Measurements from ENCODE around the gene SSRP1.

DNA sequence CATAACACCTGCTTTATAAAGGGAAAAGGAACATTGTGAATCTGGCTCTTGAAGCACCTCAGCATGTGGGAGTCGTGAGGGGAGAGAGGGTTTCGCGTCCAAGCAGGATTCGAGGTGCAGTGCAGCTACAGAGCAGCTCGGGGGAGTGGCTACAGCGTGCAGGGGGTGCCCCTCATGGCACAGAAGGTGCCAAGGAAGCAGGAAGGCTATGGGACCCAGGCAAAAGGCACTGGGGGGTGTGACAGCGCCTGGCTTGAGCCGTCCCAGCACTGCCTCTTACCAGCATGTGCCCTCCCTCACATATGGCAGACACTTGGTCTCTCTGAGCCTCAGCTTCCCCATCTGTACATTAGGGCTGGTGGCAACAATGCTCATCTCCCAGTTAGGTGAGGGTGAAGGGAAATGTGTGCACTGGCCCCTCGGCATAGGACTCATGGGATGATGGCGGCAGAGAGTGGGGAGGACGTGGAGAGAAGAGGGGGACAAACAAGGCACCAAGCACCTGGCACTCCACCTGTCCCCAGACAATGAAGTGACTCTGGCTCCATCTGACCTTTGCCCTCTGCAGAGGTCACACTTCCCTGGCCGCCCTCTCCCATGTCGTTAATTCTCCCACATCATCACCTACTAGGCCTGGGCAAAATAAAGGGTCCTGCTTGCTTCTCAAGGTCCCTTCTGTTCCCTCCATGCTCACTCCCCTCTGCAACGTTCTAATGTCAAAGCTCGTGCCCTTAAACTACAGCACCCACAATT lies 21.3 kb downstream of the SSRP1 start:
- TF ChIP-seq POLR2A (IDR thresholded peaks at IDR 0.05) (no peak), EP300 (IDR thresholded peaks at IDR 0.05) (no peak), POLR2AphosphoS5 (IDR thresholded peaks at IDR 0.05) (no peak)
- TF ChIP-seq, protein P1, sequence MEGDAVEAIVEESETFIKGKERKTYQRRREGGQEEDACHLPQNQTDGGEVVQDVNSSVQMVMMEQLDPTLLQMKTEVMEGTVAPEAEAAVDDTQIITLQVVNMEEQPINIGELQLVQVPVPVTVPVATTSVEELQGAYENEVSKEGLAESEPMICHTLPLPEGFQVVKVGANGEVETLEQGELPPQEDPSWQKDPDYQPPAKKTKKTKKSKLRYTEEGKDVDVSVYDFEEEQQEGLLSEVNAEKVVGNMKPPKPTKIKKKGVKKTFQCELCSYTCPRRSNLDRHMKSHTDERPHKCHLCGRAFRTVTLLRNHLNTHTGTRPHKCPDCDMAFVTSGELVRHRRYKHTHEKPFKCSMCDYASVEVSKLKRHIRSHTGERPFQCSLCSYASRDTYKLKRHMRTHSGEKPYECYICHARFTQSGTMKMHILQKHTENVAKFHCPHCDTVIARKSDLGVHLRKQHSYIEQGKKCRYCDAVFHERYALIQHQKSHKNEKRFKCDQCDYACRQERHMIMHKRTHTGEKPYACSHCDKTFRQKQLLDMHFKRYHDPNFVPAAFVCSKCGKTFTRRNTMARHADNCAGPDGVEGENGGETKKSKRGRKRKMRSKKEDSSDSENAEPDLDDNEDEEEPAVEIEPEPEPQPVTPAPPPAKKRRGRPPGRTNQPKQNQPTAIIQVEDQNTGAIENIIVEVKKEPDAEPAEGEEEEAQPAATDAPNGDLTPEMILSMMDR (IDR thresholded peaks at IDR 0.05), result no peak
